ENCODE measurements around the gene SPTSSA.
"Not testable (repeated sequence)": the region's sequence is repeated elsewhere in the genome, so short reads cannot be mapped to it uniquely, and the experiment has no call there.

The SPTSSA gene

GRCh38 chr14:34470319-34470718 lies 8.3 kb upstream of the SPTSSA start:
- DNase-seq, result no peak

- DNase-seq, result no peak
Measured at GRCh38 chr14:34466691-34467090, 4.7 kb upstream of the SPTSSA start.

- DNase-seq, result peak; percentile 99
Measured at GRCh38 chr14:34465069-34465859, 3.2 kb upstream of the SPTSSA start.

GRCh38 chr14:34463598-34463961 lies 1.5 kb upstream of the SPTSSA start:
- no peak for DNase-seq

GRCh38 chr14:34461334-34462131 lies 507 bp downstream of the SPTSSA start:
- DNase-seq, result peak; percentile 84

GRCh38 chr14:34460841-34461240 lies 1.2 kb downstream of the SPTSSA start:
- DNase-seq, result no peak

GRCh38 chr14:34460295-34460694 lies 1.7 kb downstream of the SPTSSA start:
- no peak for DNase-seq

- no peak for DNase-seq
Measured at GRCh38 chr14:34457186-34457585, 4.9 kb downstream of the SPTSSA start.

GRCh38 chr14:34453226-34453625 lies 8.8 kb downstream of the SPTSSA start:
- no peak for DNase-seq

- DNase-seq, result no peak
Measured at GRCh38 chr14:34452258-34452822, 9.7 kb downstream of the SPTSSA start.

- DNase-seq, result no peak
Measured at GRCh38 chr14:34450958-34451357, 11.1 kb downstream of the SPTSSA start.

GRCh38 chr14:34450542-34450915 lies 11.5 kb downstream of the SPTSSA start:
- DNase-seq, result peak; percentile 100

- peak; percentile 98 for DNase-seq
Measured at GRCh38 chr14:34449819-34450541, 12.1 kb downstream of the SPTSSA start.

- no peak for DNase-seq
Measured at GRCh38 chr14:34439090-34439489, 22.9 kb downstream of the SPTSSA start.

- no peak for DNase-seq
Measured at GRCh38 chr14:34438438-34438837, 23.6 kb downstream of the SPTSSA start.

- DNase-seq, result no peak
Measured at GRCh38 chr14:34437729-34438080, 24.3 kb downstream of the SPTSSA start.

- no peak for DNase-seq
Measured at GRCh38 chr14:34436960-34437728, 24.9 kb downstream of the SPTSSA start.

- DNase-seq, result no peak
Measured at GRCh38 chr14:34436118-34436905, 25.7 kb downstream of the SPTSSA start.

- no peak for DNase-seq
Measured at GRCh38 chr14:34433957-34434356, 28.1 kb downstream of the SPTSSA start.

- not testable (repeated sequence) for DNase-seq
Measured at GRCh38 chr14:34428102-34428466, 34.0 kb downstream of the SPTSSA start.

Data from NCI-H2029 treated with DMSO at 0.1 percent for 48 hours (cell line).